Measurements from ENCODE around the gene NPNT. TPM values are rescaled to one million over a fixed set of nuclear protein-coding genes. Genes with fewer than 3 reads are reported as not detected.
"Not testable (repeated sequence)": the region's sequence is repeated elsewhere in the genome, so short reads cannot be mapped to it uniquely, and the experiment has no call there.

Gene NPNT
- 0.07 TPM in 1 of 2 replicates, not detected in the other for total RNA-seq (2014; rRNA removed; shearing (Covaris generic))

DNA sequence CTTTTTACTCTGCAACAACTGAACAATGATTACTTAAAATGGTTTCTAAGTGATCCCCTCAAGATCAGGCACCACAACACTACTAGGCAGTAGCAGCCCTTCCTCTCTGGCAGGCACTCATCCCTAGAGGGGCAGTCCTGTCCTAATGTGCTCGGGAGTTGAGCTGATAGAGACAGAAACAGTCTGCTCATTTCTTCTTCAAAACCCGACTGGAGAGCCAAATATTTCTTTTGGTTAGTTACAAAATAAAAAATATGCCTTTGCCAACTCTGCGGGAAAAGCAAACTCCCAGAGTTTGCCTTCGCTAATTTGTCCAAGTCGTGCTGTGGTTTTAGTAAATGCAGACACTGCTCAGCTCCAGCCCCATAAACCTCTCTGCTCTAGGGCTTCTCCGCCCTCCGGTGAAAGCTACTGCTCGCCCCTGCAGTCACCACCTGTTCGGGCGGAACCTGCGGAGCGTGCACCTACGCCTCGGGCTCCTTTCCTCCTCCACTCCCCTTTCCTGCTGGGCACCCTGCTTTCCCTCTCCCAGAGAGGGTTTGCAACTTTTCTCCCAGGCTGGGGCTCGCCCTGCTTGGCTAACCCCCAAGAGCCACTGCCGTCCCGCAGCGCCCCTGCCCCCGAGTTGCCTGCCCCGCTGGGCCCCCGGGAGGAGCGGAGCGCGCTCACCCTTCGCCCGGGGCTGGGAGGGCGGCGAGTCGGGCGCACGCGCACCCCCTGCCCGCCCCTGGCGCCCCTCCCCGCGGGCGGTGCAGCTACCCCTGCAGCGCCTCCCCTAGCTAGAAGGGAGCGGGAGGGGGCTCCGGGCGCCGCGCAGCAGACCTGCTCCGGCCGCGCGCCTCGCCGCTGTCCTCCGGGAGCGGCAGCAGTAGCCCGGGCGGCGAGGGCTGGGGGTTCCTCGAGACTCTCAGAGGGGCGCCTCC, at the start of gene NPNT:
Gene NPNT (plus strand): TSS at position 812 of the 923 bp plus-strand sequence. CDS start 182 bp downstream, outside the sequence.
- peak; percentile 34 for DNase-seq (ENCODE audit: low read depth)

DNA sequence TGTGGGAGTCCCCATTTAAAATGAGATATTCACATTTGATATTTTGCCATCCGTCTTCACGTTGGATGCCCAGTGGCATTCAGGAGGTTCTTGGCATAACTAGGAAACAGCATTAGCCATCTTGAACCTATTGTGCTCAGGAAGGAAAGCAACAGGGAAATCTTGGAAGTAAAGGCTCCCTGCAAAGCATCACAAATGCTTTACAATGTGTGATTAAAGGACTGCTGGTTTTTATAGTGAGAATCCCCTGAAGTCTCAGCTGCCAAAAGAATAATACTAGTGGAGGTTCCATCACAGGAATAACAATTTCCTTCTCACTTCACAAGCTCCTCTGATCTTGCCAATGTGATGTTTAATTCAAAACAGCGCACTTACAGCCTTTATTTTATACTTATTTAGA, 49.7 kb upstream of the NPNT start:
- no peak for DNase-seq (ENCODE audit: low read depth)

DNA sequence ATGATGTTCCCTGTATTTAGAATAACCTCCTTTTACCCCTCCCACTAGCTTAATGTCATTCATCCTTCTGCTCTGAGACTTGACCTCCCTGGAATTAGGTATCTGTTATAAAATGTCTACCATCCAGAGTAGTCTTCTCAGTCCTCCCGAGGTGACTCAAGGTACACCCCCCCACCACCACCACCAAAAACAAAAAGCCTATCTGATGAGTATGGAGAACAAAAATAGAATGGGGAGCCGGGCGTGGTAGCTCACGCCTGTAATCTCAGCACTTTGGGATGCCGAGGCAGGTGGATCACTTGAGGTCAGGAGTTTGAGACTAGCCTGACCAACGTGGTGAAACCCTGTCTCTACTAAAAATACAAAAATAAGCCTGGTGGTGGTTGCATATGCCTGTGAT, 46.9 kb upstream of the NPNT start:
- DNase-seq (ENCODE audit: low read depth): not testable (repeated sequence)

DNA sequence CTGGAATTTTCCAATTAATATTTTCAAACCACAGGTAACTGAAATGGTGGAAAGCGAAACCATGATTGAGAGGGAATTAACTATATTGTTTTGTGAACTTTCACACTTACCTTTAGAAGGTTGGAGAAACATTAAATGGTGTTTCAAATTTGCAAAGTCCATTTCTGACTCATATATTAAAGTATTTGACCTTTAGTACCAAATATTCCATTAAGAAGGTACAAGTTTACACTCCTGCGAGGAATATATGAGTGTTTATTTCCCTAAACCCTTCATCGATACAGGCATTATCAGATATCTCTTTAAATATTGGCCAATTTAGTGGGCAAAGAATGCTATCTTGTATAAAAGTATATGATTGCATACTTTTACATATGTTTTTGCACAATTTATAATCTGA, 44.1 kb upstream of the NPNT start:
- DNase-seq (ENCODE audit: low read depth): no peak

- not testable (repeated sequence) for DNase-seq (ENCODE audit: low read depth)
Observed at GRCh38 chr4:105852230-105852629, 43.0 kb upstream of the NPNT start.

DNA sequence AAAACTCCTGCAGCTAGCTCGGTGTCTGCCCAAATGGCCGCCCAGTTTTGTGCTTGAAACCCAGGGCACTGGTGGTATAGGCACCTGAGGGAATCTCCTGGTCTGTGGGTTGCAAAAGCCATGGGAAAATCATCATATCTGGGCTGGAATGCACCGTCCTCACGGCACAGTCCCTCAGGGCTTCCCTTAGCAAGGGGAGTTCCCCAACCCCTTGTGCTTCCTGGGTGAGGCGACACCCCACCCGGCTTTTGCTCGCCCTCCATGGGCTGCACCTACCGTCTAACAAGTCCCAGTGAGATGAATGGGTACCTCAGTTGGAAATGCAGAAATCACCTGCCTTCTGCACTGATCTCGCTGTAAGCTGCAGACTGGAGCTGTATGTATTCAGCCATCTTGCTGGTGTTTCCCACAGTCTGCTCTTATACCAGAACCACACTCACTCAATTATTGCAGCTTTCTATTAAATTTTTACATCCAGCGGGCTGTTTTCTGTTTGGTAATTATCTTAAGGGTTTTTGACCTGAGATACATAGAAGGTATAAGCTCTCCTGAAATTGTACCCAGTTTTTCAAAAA, 36.7 kb upstream of the NPNT start:
- no peak for DNase-seq (ENCODE audit: low read depth)

GRCh38 chr4:105859233-105859632, 36.0 kb upstream of the NPNT start:
- peak; percentile 67 for DNase-seq (ENCODE audit: low read depth)

DNA sequence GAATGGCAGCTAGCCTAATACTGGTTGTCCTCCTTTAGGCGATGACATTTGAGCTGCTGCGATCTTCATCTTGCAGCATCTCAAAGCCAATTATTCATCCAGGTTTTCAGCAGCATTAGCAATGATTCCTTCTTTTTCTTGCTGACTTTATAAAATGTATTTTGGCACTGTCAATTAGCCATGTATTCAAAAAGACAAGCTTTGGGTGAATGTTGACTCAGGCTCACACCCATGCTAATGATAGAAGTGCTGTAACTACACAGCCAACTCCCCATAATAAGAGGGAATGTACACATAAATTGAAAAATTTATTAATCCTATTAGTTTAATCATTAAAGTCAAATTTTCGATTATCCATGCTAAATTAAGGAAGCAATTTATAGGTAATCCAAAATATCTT, 24.3 kb upstream of the NPNT start:
- no peak for DNase-seq (ENCODE audit: low read depth)

- DNase-seq (ENCODE audit: low read depth): no peak
Observed at GRCh38 chr4:105871997-105872396, 23.3 kb upstream of the NPNT start.

GRCh38 chr4:105875233-105875632, 20.0 kb upstream of the NPNT start:
- DNase-seq (ENCODE audit: low read depth): no peak

- DNase-seq (ENCODE audit: low read depth): no peak
Observed at GRCh38 chr4:105878668-105879067, 16.6 kb upstream of the NPNT start.

DNA sequence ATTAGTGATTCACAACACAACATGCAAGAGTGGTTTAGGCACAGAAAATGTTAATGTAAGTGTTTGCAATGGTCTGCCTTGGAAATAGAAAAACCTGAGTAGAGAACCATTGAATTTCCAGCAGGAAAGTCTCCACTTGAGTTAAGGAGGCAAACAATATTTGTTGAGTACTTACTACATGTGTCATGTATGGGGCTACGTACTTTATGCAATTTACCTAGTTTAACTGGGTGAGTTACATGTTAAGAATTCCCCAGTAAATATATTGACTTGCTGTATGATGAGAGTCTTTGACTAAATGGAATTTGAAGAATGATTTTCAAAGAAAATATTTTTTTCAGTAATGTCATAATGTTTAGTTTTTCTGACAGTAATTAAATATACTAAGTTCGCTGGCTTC, 7.8 kb upstream of the NPNT start:
- no peak for DNase-seq (ENCODE audit: low read depth)

DNA sequence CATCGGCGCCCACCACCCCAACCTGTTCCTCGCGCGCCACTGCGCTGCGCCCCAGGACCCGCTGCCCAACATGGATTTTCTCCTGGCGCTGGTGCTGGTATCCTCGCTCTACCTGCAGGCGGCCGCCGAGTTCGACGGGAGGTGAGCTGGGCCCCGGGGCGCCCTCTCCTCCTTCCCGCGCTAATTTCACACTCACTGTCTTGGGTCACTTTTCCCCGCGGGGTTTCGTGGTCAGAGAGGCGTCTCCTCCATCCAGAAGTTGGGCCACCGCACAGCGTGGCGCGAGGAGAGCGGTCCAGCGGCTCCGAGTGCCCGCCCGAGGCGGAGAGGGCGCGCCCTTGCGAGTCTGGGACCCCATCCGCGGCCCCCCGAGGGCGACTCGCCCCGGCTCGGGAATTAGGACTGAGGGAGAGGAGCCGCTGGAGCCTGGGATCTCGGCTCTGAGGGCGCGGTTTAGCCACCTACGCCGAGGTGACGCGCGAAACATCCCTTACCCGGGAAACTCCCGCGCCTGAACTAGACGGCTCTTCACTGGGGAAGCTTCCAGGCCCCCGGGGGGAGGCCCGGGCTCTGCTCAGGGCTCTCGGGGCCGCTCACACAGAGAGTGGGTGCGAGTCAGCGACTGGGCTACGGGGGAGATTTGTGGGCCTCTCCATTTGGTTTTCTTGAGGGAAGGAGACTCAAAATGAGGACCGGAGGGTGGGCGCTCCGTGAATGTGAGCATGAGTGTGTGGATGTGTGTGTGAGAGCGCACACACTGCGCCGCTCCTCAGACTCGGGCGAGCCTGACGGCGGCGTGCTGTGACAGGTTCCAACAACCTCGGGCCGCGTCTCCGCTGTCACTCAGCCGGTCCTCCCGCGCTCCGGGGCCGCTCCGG, 551 bp downstream of the NPNT start:
- peak; percentile 7 for DNase-seq (ENCODE audit: low read depth)

GRCh38 chr4:105896461-105896942, 1.2 kb downstream of the NPNT start:
- DNase-seq (ENCODE audit: low read depth): no peak

- no peak for DNase-seq (ENCODE audit: low read depth)
Observed at GRCh38 chr4:105896984-105897775, 1.9 kb downstream of the NPNT start.

DNA sequence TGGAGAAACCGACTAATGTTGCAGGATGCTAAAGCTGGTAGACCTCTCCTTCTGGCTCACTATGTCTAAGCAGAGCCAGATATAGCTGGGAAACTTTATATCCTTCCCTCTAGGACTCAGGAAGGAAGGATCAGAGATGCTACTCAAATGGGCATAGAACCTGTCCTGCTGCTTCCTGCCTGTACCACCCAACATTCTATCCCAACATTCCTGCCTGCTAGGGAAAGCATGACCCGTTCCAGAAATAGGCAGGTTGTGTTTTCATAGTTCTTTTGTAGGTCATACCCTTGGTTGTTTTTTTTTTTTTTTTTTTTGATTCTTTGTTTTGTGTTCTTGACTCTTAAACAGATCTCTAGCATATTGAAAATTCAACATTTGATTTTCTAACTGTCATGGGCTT, 5.3 kb downstream of the NPNT start:
- DNase-seq (ENCODE audit: low read depth): no peak

GRCh38 chr4:105902550-105903262, 7.4 kb downstream of the NPNT start:
- no peak for DNase-seq (ENCODE audit: low read depth)

DNA sequence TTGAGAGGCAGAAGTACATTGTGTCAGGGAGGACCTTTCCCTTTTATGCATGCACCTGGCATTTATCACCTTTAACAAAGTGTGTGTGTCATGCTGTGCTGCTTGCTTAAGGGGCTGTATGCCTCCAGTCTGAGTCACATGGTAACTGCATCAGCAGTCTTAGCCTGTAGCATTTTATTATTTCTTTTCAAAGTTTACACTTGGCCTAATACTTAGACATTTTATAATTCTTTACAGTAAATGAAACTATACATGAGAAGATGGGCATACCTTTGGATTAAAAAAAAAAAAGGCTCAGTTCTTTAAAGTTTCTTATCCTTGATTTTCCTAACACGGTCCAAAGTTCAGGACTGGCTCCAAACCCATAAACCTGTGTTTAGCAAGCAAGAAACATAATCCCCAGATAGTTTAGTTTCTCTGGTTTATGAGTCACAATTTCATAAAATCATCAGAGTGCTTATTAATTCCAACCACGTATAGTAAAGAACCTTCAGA, 14.6 kb downstream of the NPNT start:
- DNase-seq (ENCODE audit: low read depth): peak; percentile 14

DNA sequence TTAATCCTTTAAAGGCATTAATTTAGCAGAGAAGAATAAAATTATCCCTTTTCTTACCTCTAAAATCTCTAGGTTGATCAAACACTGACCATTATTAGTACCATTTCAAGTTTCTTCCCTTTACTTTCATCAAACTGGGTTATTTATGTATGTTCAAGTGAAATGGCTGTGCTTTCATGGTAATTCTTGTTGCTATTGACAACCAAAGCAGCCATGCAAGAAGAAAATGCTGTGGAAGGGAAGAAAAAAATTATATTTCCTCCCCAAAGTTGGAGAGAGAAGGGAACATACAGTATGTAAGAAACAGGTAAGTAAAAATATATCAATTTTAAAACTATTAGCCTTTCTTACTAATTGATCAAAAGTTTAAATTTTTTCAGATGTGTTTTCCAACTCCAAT, 16.2 kb downstream of the NPNT start:
- DNase-seq (ENCODE audit: low read depth): no peak

DNA sequence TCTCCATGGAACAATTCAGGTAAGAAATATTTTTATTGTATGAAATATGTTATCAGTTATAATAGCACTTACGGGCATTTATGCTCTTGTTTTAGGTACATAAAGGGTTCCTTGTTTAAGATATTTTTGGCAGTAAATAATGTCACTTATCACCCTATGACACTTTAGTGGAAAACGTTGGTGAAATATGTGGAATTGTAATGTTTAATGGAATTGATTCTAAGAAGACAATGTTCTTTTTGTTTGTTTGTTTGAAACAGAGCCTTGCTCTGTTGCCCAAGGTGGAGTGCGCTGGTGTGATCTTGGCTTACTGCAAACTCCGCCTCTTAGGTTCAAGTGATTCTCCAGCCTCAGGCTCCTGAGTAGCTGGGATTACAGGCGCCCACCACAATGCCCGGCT, 17.4 kb downstream of the NPNT start:
- no peak for DNase-seq (ENCODE audit: low read depth)
